MCF 10A (cell line): ENCODE measurements around the gene CAPZB. TPM values are rescaled to one million over a fixed set of nuclear protein-coding genes. Genes with fewer than 3 reads are reported as not detected.

Experiments used
- BruUV-seq: library from RNA; stranded (reverse); fragments of 400-500 nt; replicated peaks from 2 replicates; lab custom pipeline; 2021; lab: Mats Ljungman, UMichigan
- CTCF ChIA-PET: fragments of 300-600 bp; sonication (Branson Sonifier 250); formaldehyde crosslinking; extraction: SDS; loops from one replicate; lab custom pipeline; 2021; ENCODE audit warnings: antibody characterized with exemption, inconsistent platforms; lab: Yijun Ruan, JAX
- POLR2A ChIA-PET: fragments of 300-600, 350-650 bp; sonication (Branson Sonifier 250); formaldehyde crosslinking; extraction: SDS; loops from one replicate; lab custom pipeline; 2020; ENCODE audit warnings: antibody characterized with exemption, inconsistent platforms; lab: Yijun Ruan, JAX
- DNase-seq: peaks from one replicate; pipeline ENCODE4 v3.0.0-alpha.2; 2018; ENCODE audit not compliant: unreplicated experiment
- H3K27ac Mint-ChIP-seq: one replicate; pipeline ENCODE4 v1.8.0; 2022; ENCODE audit warnings: mild to moderate bottlenecking, low read depth, mixed read lengths; ENCODE audit not compliant: unreplicated experiment
- H3K27me3 Mint-ChIP-seq: one replicate; pipeline ENCODE4 v1.8.0; 2022; ENCODE audit warnings: mixed read lengths; ENCODE audit not compliant: insufficient read depth, unreplicated experiment
- H3K36me3 Mint-ChIP-seq: one replicate; pipeline ENCODE4 v1.8.0; 2022; ENCODE audit warnings: mild to moderate bottlenecking, moderate library complexity, mixed read lengths; ENCODE audit not compliant: insufficient read depth, unreplicated experiment
- H3K4me1 Mint-ChIP-seq: one replicate; pipeline ENCODE4 v1.8.0; 2022; ENCODE audit warnings: mixed read lengths; ENCODE audit not compliant: insufficient read depth, unreplicated experiment
- H3K4me3 Mint-ChIP-seq: one replicate; pipeline ENCODE4 v1.8.0; 2022; ENCODE audit warnings: mild to moderate bottlenecking, moderate library complexity, mixed read lengths; ENCODE audit not compliant: unreplicated experiment
- H3K9me3 Mint-ChIP-seq: one replicate; pipeline ENCODE4 v1.8.0; 2022; ENCODE audit warnings: mixed read lengths; ENCODE audit not compliant: unreplicated experiment
- intact Hi-C: fragments of 100-400 bp; cut with micrococcal nuclease; formaldehyde crosslinking; loops from 2 replicates; pipeline ENCODE4 v1.14.1; 2022
- total RNA-seq: library from RNA; stranded (reverse); gene quantifications from 2 replicates; pipeline ENCODE4 v1.2.3, GENCODE V29; 2022
- TF ChIP-seq, protein P1 (sequence below): fragments of 200-600 bp; IDR thresholded peaks from one replicate; pipeline ENCODE4 v1.8.0; 2022; ENCODE audit warnings: antibody characterized with exemption, mild to moderate bottlenecking; ENCODE audit not compliant: unreplicated experiment

The CAPZB gene
- total RNA-seq, 1 experiment from 2014 or later: 252 TPM

GRCh38 chr1:19479351-19480120 lies 5.8 kb downstream of the CAPZB start:
- CTCF ChIA-PET: interaction anchor here (0.9 to 1.1 kb wide), 2 partner anchors 8 to 89 kb away, joined by 4 read pairs; no protein-coding TSS in a partner anchor
- BruUV-seq: no TSS peak
- intact Hi-C loops: no loop called here
- POLR2A ChIA-PET: interaction anchor here (0.6 kb wide), 1 partner anchor 130 kb away, joined by 4 read pairs; no protein-coding TSS in a partner anchor
- H3K36me3 Mint-ChIP-seq: peaks cover 17% of the 10 kb centered on the region
- H3K4me3 Mint-ChIP-seq: no peak overlapping the region
- TF ChIP-seq, protein P1, sequence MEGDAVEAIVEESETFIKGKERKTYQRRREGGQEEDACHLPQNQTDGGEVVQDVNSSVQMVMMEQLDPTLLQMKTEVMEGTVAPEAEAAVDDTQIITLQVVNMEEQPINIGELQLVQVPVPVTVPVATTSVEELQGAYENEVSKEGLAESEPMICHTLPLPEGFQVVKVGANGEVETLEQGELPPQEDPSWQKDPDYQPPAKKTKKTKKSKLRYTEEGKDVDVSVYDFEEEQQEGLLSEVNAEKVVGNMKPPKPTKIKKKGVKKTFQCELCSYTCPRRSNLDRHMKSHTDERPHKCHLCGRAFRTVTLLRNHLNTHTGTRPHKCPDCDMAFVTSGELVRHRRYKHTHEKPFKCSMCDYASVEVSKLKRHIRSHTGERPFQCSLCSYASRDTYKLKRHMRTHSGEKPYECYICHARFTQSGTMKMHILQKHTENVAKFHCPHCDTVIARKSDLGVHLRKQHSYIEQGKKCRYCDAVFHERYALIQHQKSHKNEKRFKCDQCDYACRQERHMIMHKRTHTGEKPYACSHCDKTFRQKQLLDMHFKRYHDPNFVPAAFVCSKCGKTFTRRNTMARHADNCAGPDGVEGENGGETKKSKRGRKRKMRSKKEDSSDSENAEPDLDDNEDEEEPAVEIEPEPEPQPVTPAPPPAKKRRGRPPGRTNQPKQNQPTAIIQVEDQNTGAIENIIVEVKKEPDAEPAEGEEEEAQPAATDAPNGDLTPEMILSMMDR: no peak
- no peaks in the 10 kb centered on the region for H3K9me3 Mint-ChIP-seq
- no peak for DNase-seq
- H3K27me3 Mint-ChIP-seq: no peaks in the 10 kb centered on the region
- H3K27ac Mint-ChIP-seq: no peak overlapping the region
- peaks cover 20% of the 10 kb centered on the region for H3K4me1 Mint-ChIP-seq

GRCh38 chr1:19478322-19478721 lies 7.0 kb downstream of the CAPZB start:
- peaks cover 13% of the 10 kb centered on the region for H3K4me1 Mint-ChIP-seq
- TF ChIP-seq, protein P1: no peak
- no peak for DNase-seq
- H3K36me3 Mint-ChIP-seq: peaks cover 16% of the 10 kb centered on the region
- intact Hi-C loops: no loop called here
- ChIA-PET CTCF (interaction anchor here (0.9 kb wide), 1 partner anchor 9 kb away, joined by 4 read pairs; no protein-coding TSS in a partner anchor), POLR2A (no interaction called here)
- H3K27me3 Mint-ChIP-seq: no peaks in the 10 kb centered on the region
- H3K9me3 Mint-ChIP-seq: no peaks in the 10 kb centered on the region
- BruUV-seq: no TSS peak
- no peak overlapping the region for H3K27ac Mint-ChIP-seq
- no peak overlapping the region for H3K4me3 Mint-ChIP-seq

DNA sequence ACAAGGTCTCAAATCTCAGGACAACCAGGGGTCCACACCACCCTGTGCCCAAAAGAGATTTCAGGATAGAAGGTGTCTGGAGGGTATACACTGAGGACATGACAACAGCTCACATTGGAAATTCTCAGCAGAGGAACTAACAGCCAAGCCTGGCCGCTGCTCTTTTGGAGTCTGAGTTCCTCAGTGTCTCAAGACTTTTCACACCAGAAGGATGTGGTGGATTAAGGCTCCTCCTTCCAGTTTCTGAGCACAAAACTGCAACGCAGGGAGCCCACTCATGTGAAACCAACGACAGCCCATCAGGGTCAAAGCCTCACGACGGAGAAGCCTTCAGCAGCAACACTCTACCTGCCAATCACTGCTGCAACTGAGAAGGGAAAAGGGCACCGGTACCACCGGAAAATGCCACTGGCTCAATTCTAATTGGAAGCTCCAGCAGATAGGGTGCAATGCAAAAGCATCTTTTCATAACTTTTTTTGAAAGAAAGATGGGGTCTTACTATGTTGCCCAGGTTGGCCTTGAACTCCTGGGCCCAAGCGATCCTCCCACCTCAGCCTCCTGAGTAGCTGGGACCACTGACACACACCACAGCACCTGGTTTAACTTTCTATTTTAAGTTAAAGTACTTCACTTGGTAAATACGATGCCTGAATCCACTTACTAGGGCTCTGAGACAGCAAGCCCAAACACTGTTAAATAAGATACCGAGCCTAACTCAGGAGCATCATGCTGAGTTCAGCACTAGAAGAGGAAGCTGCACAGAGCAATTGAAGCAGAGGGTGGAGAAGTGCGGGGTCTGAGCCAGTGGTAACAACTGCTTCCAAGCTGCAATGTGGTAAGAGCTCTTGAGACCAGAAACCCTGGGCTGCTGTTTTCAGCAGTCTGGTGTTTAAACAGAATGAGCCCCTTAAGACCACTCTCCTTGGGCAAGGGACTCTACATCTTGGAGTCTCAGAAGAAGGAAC lies 7.8 kb downstream of the CAPZB start:
- no TSS peak for BruUV-seq
- H3K9me3 Mint-ChIP-seq: no peaks in the 10 kb centered on the region
- TF ChIP-seq, protein P1: no peak
- no peak for DNase-seq
- H3K27ac Mint-ChIP-seq: no peak overlapping the region
- no peak overlapping the region for H3K4me3 Mint-ChIP-seq
- no peaks in the 10 kb centered on the region for H3K27me3 Mint-ChIP-seq
- H3K4me1 Mint-ChIP-seq: peaks cover 9% of the 10 kb centered on the region
- ChIA-PET POLR2A (no interaction called here), CTCF (interaction anchor here (0.7 to 1.2 kb wide), 2 partner anchors 105 to 174 kb away, joined by 3 to 4 read pairs; no protein-coding TSS in a partner anchor)
- intact Hi-C loops: no loop called here
- peaks cover 16% of the 10 kb centered on the region for H3K36me3 Mint-ChIP-seq
